B cell (primary cell): ENCODE measurements around the gene FANCC.

Experiments
- CTCF ChIP-seq: fragments of 200-600 bp; IDR thresholded peaks from one replicate; pipeline ENCODE4 v1.8.0; 2022; ENCODE audit warnings: antibody characterized with exemption, mild to moderate bottlenecking
- EZH2 ChIP-seq: IDR thresholded peaks from 2 replicates; pipeline ENCODE4 v1.6.1; 2012; ENCODE audit warnings: borderline replicate concordance, low read depth, mild to moderate bottlenecking, moderate library complexity, low read length; ENCODE audit not compliant: insufficient read depth, poor library complexity, severe bottlenecking

DNA sequence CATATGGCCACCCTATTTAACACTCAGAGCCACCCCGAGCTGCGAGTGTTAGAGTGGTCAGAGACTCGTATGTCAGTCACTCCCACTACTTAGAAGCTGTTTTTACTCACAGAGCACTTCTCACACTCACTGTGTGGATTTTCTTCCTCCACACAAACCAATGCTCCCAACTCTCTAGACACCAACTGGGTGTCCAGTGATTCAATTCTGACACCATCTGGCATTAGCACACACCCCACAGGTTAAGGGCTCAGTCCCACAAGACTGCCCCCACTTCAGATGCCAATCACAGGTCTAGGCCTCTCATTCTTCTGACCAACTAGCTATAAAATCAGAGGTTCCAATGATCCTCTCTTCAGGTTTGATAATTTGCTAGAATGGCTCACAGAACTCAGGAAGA is 174.8 kb downstream of the FANCC start:
- TF ChIP-seq CTCF = no peak
- TF ChIP-seq EZH2 = no peak
